Gastrocnemius medialis (tissue), 4 donors: ENCODE results near the gene ROR1. TPM values are rescaled to one million over a fixed set of nuclear protein-coding genes. Genes with fewer than 3 reads are reported as not detected.
A peak's percentile ranks its signal among the peaks of the same experiment; 100 is the strongest.

Source experiments
- ATAC-seq, 2 donors: fragments of 150-250 bp; one replicate each; pipeline ENCODE4 v1.9.1; 2016
- DNase-seq, 2 donors: peaks; one replicate each; pipeline ENCODE4 v3.0.0-alpha.2; 2019
- H3K27ac ChIP-seq, 4 donors: fragments of 200-600 bp; sonication (generic); 1 replicate in 1 of 4; 2 replicates in 3 of 4; pipeline ENCODE4 v1.5.1; 2016 to 2018; ENCODE audit warnings: mild to moderate bottlenecking in 2 of 4, moderate library complexity in 1 of 4
- H3K27me3 ChIP-seq, 3 donors: fragments of 200-600 bp; sonication (generic) in 2 of 3; 1 replicate in 1 of 3; 2 replicates in 2 of 3; pipeline versions ENCODE4 v1.5.1 to v1.6.0; 2016 to 2019; ENCODE audit warnings: mild to moderate bottlenecking in 1 of 3, moderate library complexity in 1 of 3
- H3K36me3 ChIP-seq, 2 donors: fragments of 200-600 bp; sonication (generic) in 1 of 2; one replicate each; pipeline ENCODE4 v1.5.1; 2017 to 2018
- H3K4me1 ChIP-seq, 2 donors: fragments of 200-600 bp; sonication (generic) in 1 of 2; one replicate each; pipeline ENCODE4 v1.5.1; 2016 to 2017; ENCODE audit warnings: mild to moderate bottlenecking in 2 of 2
- H3K4me3 ChIP-seq, 4 donors: fragments of 200-600 bp; sonication (generic) in 3 of 4; 1 replicate in 1 of 4; 2 replicates in 3 of 4; pipeline ENCODE4 v1.5.1; 2016 to 2019; ENCODE audit warnings: mild to moderate bottlenecking in 2 of 4
- H3K9me3 ChIP-seq, 3 donors: fragments of 200-600 bp; sonication (generic) in 2 of 3; 1 replicate in 1 of 3; 2 replicates in 2 of 3; pipeline ENCODE4 v1.5.1; 2016 to 2019
- POLR2A ChIP-seq, 2 donors: fragments of 450-650 bp; IDR thresholded peaks; one replicate each; pipeline ENCODE4 v1.6.1; 2017; ENCODE audit warnings: antibody characterized with exemption in 2 of 2, mild to moderate bottlenecking in 2 of 2, moderate library complexity in 2 of 2
- in situ Hi-C, 4 donors: fragments of 200-750 bp; cut with MboI; loops; one replicate each; pipeline versions ENCODE4 v1.15.0 to v1.8.0; 2017; ENCODE audit warnings: low sequenced_read_pairs in 4 of 4
- intact Hi-C: fragments of 100-400 bp; cut with DNase I; formaldehyde crosslinking; loops from one replicate; pipeline ENCODE4 v1.15.1; 2023; ENCODE audit warnings: low total_unique reads
- total RNA-seq, 4 donors: library from RNA; depleted of rRNA; stranded (reverse); fragments of >200 nt; gene quantifications; one replicate each; pipeline versions ENCODE4 v1.1.0 to v1.2.3, GENCODE V29; 2016
- TF ChIP-seq, protein P1 (sequence below), 5 experiments: fragments of 450-650 bp in 3 of 5; fragments of 200-600 bp in 2 of 5; sonication (generic) in 2 of 5; IDR thresholded peaks in 4 of 5; conservative IDR thresholded peaks in 1 of 5; 1 replicate in 4 of 5; 2 replicates in 1 of 5; pipeline ENCODE4 v1.5.1; 2016 to 2019; ENCODE audit warnings: antibody characterized with exemption in 5 of 5, mild to moderate bottlenecking in 3 of 5, moderate library complexity in 3 of 5

Gene ROR1
- total RNA-seq, 4 donors from 2014 or later = 2.5 to 4.3 (median 3.6) TPM

DNA sequence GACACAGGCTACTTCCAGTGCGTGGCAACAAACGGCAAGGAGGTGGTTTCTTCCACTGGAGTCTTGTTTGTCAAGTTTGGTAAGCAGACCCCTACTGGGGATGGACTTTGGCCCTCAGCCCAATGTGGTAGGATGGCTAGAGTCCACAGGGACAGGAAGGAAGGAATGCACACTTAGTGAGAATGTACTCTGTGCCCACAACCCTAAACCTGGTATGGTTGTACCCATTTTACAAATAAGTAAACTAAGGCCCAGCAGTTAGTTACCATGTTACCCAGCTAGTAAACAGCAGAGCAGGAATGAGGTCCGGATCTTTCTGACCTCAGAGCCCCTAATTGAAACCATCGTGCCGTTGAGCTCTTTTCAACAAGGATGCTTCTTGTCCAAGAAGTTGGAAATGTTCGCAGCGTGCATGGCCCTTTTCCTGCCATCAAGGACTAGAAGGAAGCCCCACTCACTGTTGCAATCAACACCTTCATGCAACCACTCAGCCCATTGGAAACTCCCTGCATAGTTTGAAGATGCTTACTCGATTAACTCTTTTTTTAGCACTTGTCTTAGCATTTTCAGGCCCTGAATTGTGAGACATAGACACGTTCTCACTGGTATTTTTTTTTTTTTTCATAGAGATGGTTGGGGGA lies 276.2 kb downstream of the ROR1 start:
- ATAC-seq = no peak
- no peaks in the 10 kb centered on the region for H3K27me3 ChIP-seq
- TF ChIP-seq, protein P1, sequence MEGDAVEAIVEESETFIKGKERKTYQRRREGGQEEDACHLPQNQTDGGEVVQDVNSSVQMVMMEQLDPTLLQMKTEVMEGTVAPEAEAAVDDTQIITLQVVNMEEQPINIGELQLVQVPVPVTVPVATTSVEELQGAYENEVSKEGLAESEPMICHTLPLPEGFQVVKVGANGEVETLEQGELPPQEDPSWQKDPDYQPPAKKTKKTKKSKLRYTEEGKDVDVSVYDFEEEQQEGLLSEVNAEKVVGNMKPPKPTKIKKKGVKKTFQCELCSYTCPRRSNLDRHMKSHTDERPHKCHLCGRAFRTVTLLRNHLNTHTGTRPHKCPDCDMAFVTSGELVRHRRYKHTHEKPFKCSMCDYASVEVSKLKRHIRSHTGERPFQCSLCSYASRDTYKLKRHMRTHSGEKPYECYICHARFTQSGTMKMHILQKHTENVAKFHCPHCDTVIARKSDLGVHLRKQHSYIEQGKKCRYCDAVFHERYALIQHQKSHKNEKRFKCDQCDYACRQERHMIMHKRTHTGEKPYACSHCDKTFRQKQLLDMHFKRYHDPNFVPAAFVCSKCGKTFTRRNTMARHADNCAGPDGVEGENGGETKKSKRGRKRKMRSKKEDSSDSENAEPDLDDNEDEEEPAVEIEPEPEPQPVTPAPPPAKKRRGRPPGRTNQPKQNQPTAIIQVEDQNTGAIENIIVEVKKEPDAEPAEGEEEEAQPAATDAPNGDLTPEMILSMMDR (IDR thresholded peaks at IDR 0.05 in 4 of 5, conservative IDR thresholded peaks at IDR 0.05 in 1 of 5) = no peak
- TF ChIP-seq POLR2A (IDR thresholded peaks at IDR 0.05) = no peak
- H3K9me3 ChIP-seq = no peaks in the 10 kb centered on the region
- H3K4me1 ChIP-seq = peaks cover 16 to 18% of the 10 kb centered on the region in 2 donors
- DNase-seq = no peak
- no peak overlapping the region for H3K27ac ChIP-seq
- H3K4me3 ChIP-seq = no peak overlapping the region
- intact Hi-C loops = loop anchor here (10.0 kb wide), 1 partner anchor 275 kb away; the partner anchor contains the start of gene ROR1
- in situ Hi-C loops = no loop called here
- H3K36me3 ChIP-seq = no peaks in the 10 kb centered on the region

DNA sequence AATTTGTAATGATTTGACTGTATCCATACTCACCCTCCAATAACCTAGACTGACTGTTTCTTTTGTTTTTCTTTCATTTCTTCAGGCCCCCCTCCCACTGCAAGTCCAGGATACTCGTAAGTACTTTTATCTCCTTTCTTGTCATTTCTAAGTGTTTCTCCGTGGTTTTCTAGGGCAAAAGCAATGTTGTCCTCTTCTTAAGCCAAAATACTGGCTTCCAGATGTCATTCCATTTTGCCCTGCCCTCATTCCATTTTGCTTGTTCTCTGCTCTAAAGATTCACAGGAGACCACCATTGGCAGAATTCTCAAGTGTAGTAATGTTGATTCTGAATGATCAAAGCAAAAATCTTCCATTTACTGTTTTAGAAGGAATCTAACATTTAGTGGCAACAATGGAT lies 276.8 kb downstream of the ROR1 start:
- ATAC-seq (no peak), DNase-seq (no peak)
- Histone ChIP-seq H3K27ac (no peak overlapping the region), H3K36me3 (no peaks in the 10 kb centered on the region), H3K4me3 (no peak overlapping the region), H3K9me3 (no peaks in the 10 kb centered on the region), H3K4me1 (peaks cover 21 to 23% of the 10 kb centered on the region in 2 donors), H3K27me3 (no peaks in the 10 kb centered on the region)
- intact Hi-C loops (loop anchor here (10.0 kb wide), 1 partner anchor 276 kb away; the partner anchor contains the start of gene ROR1), in situ Hi-C loops (no loop called here)
- TF ChIP-seq, protein P1 (IDR thresholded peaks at IDR 0.05 in 4 of 5, conservative IDR thresholded peaks at IDR 0.05 in 1 of 5) = no peak
- TF ChIP-seq POLR2A (IDR thresholded peaks at IDR 0.05) = no peak

DNA sequence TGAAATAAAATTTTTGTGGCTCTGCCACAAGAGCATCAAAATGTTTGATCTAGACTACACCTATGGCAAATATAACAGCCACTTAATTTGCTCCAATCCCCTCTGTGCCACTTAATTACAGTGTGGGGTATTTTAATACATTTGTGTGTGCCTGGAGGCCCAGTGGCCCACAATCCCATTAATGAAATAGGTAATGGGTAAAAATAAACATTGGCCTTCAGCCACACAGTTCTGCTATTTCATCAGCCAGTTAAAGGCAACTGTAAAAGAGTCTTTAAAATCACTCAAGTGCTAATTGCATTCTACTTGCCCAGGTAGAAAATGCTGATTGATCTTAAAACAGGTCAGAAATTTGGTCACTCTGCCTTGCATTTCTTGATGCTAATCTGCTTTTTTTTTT lies 278.0 kb downstream of the ROR1 start:
- Histone ChIP-seq H3K36me3 (no peaks in the 10 kb centered on the region), H3K27me3 (no peaks in the 10 kb centered on the region), H3K9me3 (no peaks in the 10 kb centered on the region), H3K4me3 (no peak overlapping the region), H3K4me1 (peaks cover 23 to 24% of the 10 kb centered on the region in 2 donors), H3K27ac (peak overlapping the region in 3 of 4 donors; percentile 11 to 29 (median 25))
- intact Hi-C loops (loop anchor here (10.0 kb wide), 1 partner anchor 277 kb away; the partner anchor contains the start of gene ROR1), in situ Hi-C loops (no loop called here)
- TF ChIP-seq, protein P1 (IDR thresholded peaks at IDR 0.05 in 4 of 5, conservative IDR thresholded peaks at IDR 0.05 in 1 of 5) = no peak
- TF ChIP-seq POLR2A (IDR thresholded peaks at IDR 0.05) = no peak
- peak; percentile 42 to 54 for ATAC-seq
- no peak for DNase-seq

DNA sequence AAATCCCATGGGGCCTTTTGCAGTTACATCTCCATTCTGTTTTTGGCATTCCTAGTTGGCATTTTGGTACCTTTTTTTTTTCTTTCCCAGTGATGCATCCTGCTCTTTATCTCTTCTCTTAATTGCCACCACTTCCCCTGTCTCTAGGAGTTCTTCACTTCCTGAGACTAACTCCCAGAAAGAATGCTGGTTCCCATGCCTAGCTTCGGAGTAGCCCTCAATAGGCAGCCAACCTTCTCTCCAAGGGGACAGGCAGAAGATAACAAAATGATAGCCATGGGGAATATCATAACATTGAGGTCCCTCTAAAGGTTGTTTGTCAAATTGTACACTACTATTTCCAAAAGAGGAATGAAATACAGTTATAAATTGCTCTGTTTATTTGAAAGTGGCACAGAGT lies 279.0 kb downstream of the ROR1 start:
- in situ Hi-C loops (no loop called here), intact Hi-C loops (loop anchor here (10.0 kb wide), 1 partner anchor 278 kb away; the partner anchor contains the start of gene ROR1)
- H3K4me1 ChIP-seq = peaks cover 23 to 24% of the 10 kb centered on the region in 2 donors
- no peak for ATAC-seq
- H3K4me3 ChIP-seq = no peak overlapping the region
- no peaks in the 10 kb centered on the region for H3K9me3 ChIP-seq
- no peaks in the 10 kb centered on the region for H3K36me3 ChIP-seq
- DNase-seq = no peak
- TF ChIP-seq, protein P1 (IDR thresholded peaks at IDR 0.05 in 4 of 5, conservative IDR thresholded peaks at IDR 0.05 in 1 of 5) = no peak
- no peak for TF ChIP-seq POLR2A (IDR thresholded peaks at IDR 0.05)
- H3K27ac ChIP-seq = no peak overlapping the region
- no peaks in the 10 kb centered on the region for H3K27me3 ChIP-seq
